Body of pancreas (tissue), 4 donors: ENCODE data around the gene HDGFL1. TPM values are rescaled to one million over a fixed set of nuclear protein-coding genes. Genes with fewer than 3 reads are reported as not detected.

ENCODE experiments used
- ATAC-seq: fragments of 150-250 bp; one replicate; pipeline ENCODE4 v1.9.1; 2016
- DNase-seq, 4 donors: peaks; one replicate each; pipeline ENCODE4 v3.0.0-alpha.2; 2019
- H3K27ac ChIP-seq, 4 donors: fragments of 200-600 bp; sonication (generic); 1 replicate in 3 of 4; 2 replicates in 1 of 4; pipeline versions ENCODE4 v1.5.1 to v1.6.1; 2016 to 2019; ENCODE audit warnings: mild to moderate bottlenecking in 1 of 4, mixed read lengths in 1 of 4, moderate library complexity in 1 of 4
- H3K27me3 ChIP-seq, 2 donors: fragments of 200-600 bp; sonication (generic); one replicate each; pipeline ENCODE4 v1.6.0; 2016; ENCODE audit warnings: mild to moderate bottlenecking in 1 of 2
- H3K36me3 ChIP-seq, 2 donors: fragments of 200-600 bp; sonication (generic); replicated peaks in 1 of 2; 2 replicates each; pipeline ENCODE4 v1.5.1; 2016; ENCODE audit warnings: low read depth in 2 of 2; ENCODE audit not compliant: insufficient read depth in 1 of 2
- H3K4me1 ChIP-seq: fragments of 200-600 bp; sonication (generic); one replicate; pipeline ENCODE4 v1.6.0; 2016
- H3K4me3 ChIP-seq, 2 donors: fragments of 200-600 bp; sonication (generic); 1 replicate in 1 of 2; 2 replicates in 1 of 2; pipeline ENCODE4 v1.5.1; 2016 to 2019
- H3K9me3 ChIP-seq, 3 donors: fragments of 200-600 bp; sonication (generic); 1 replicate in 2 of 3; 2 replicates in 1 of 3; pipeline ENCODE4 v1.5.1; 2016
- CTCF ChIP-seq, 7 experiments: fragments of 450-650 bp in 4 of 7; fragments of 200-600 bp in 3 of 7; sonication (generic) in 3 of 7; IDR thresholded peaks; one replicate each; pipeline ENCODE4 v1.5.1; 2016 to 2019; ENCODE audit warnings: antibody characterized with exemption in 7 of 7
- POLR2A ChIP-seq, 3 donors: fragments of 450-650 bp; IDR thresholded peaks; one replicate each; pipeline ENCODE4 v1.6.1; 2016; ENCODE audit warnings: antibody characterized with exemption in 3 of 3, mild to moderate bottlenecking in 2 of 3
- WGBS, 2 donors: methylation state at CpG; one replicate each; pipeline ENCODE4 v1.1.5; 2017; 5-methylcytosine and 5-hydroxymethylcytosine counted together
- intact Hi-C: fragments of 100-400 bp; cut with DNase I; formaldehyde crosslinking; loops from one replicate; pipeline ENCODE4 v1.15.1; 2023
- total RNA-seq, 2 donors: library from RNA; depleted of rRNA; stranded (reverse); fragments of >200 nt; gene quantifications; one replicate each; pipeline ENCODE4 v1.1.0, GENCODE V29; 2016

HDGFL1 gene
- total RNA-seq, 2 donors from 2014 or later: not detected

- intact Hi-C loops: no loop called here
- Histone ChIP-seq H3K27me3 (no peaks in the 10 kb centered on the region), H3K9me3 (no peaks in the 10 kb centered on the region), H3K4me1 (no peaks in the 10 kb centered on the region), H3K27ac (no peak overlapping the region), H3K4me3 (no peak overlapping the region), H3K36me3 (no peaks in the 10 kb centered on the region)
- ATAC-seq (no peak), DNase-seq (no peak)
- TF ChIP-seq CTCF (IDR thresholded peaks at IDR 0.05): no peak
Measured at GRCh38 chr6:22589118-22589517, 19.8 kb downstream of the HDGFL1 start.

DNA sequence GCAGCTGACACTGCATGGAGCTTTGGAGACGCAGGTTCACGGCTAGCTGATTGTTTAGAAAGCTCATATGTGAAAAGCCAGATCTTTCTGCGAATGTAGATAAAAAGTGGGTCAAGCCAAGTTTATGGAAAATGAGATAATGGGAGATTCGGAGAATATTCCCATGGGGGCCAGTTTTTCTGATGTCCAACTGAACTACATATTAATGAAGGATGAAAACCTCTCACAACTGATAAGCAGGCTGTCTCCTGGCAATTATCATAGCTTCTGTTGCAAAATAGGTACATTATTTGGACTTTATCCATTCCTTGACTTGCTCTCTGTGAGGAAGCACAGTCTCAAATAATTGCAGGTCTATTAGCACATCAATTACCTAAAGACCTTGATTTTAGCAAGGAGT, 21.1 kb downstream of the HDGFL1 start:
- ATAC-seq: no peak
- TF ChIP-seq POLR2A (IDR thresholded peaks at IDR 0.05) (no peak), CTCF (IDR thresholded peaks at IDR 0.05) (no peak)
- no peak overlapping the region for H3K4me3 ChIP-seq
- H3K36me3 ChIP-seq: no peaks in the 10 kb centered on the region
- no peaks in the 10 kb centered on the region for H3K9me3 ChIP-seq
- DNase-seq: no peak
- WGBS, 2 donors: 28 to 36% methylated on average over 4 of the region's 4 CpGs
- intact Hi-C loops: no loop called here
- no peaks in the 10 kb centered on the region for H3K27me3 ChIP-seq
- no peaks in the 10 kb centered on the region for H3K4me1 ChIP-seq
- H3K27ac ChIP-seq: no peak overlapping the region

DNA sequence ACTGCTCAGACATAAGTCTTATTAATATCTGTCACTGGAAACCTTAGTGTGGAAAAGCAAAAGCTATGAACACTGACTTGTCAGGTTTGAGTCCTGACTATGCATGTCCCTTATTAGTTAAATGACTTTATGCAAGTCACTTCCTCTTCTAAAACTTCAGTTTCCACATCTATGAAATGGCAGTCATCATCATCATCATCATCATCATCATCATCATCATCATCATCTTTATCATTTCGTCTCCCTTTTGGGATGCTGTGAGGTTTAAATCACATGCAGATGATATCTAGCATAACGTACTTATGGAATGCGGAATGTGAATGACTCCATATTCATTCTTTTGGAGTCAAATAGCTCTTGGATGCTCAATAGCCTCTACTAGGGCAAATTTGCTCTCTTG, 24.5 kb downstream of the HDGFL1 start:
- 80% methylated on average over 3 of the region's 3 CpGs for WGBS, 2 donors
- H3K36me3 ChIP-seq: no peaks in the 10 kb centered on the region

GRCh38 chr6:22596011-22596410, 26.6 kb downstream of the HDGFL1 start:
- ATAC-seq: no peak
- no peak overlapping the region for H3K27ac ChIP-seq
- no peaks in the 10 kb centered on the region for H3K36me3 ChIP-seq
- H3K27me3 ChIP-seq: no peaks in the 10 kb centered on the region
- no peak for DNase-seq
- intact Hi-C loops: no loop called here
- no peak overlapping the region for H3K4me3 ChIP-seq
- TF ChIP-seq CTCF (IDR thresholded peaks at IDR 0.05) (no peak), POLR2A (IDR thresholded peaks at IDR 0.05) (no peak)
- no peaks in the 10 kb centered on the region for H3K4me1 ChIP-seq
- H3K9me3 ChIP-seq: no peaks in the 10 kb centered on the region

More for the DNA sequence above, 24.5 kb downstream of the HDGFL1 start:
- intact Hi-C loops: no loop called here
- H3K27me3 ChIP-seq: no peaks in the 10 kb centered on the region
- no peak overlapping the region for H3K4me3 ChIP-seq
- DNase-seq (no peak), ATAC-seq (no peak)
- H3K9me3 ChIP-seq: no peaks in the 10 kb centered on the region
- TF ChIP-seq CTCF (IDR thresholded peaks at IDR 0.05) (no peak), POLR2A (IDR thresholded peaks at IDR 0.05) (no peak)
- H3K4me1 ChIP-seq: no peaks in the 10 kb centered on the region
- H3K27ac ChIP-seq: no peak overlapping the region

GRCh38 chr6:22598339-22598738, 29.0 kb downstream of the HDGFL1 start:
- Histone ChIP-seq H3K27ac (no peak overlapping the region), H3K9me3 (no peaks in the 10 kb centered on the region), H3K4me3 (no peak overlapping the region), H3K4me1 (no peaks in the 10 kb centered on the region), H3K27me3 (no peaks in the 10 kb centered on the region), H3K36me3 (no peaks in the 10 kb centered on the region)
- ATAC-seq (no peak), DNase-seq (no peak)
- TF ChIP-seq POLR2A (IDR thresholded peaks at IDR 0.05): no peak
- no peak for TF ChIP-seq CTCF (IDR thresholded peaks at IDR 0.05)
- 81 to 82% methylated on average over 4 of the region's 4 CpGs for WGBS, 2 donors
- intact Hi-C loops: no loop called here
